ENCODE results near the gene UMAD1. TPM values are rescaled to one million over a fixed set of nuclear protein-coding genes. Genes with fewer than 3 reads are reported as not detected.

The UMAD1 gene
- total and polyA plus RNA-seq, 2 of the 13 experiments (the other 11 are each of a cell fraction or from before 2014, with no cell fraction given), result 16.8 to 17.6 TPM

DNA sequence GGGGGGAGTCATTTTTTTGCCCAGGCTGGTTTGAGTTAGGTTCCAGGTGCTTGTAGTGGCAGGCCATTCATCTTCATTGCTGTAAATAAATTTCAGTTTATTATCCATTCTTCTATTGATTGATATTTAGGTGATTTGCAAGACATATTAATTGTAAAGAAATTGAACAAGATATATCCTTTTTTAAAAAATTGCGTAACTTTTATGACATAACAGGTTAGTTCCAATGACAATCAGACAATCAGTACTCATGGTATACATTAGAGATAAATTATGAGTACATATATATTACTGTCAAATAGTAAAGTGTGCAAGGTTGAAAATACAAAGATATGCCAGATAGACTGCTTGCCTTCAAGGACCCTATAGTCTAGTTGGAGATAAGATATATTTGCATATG, 235.9 kb downstream of the UMAD1 start:
- TF ChIP-seq ZNF143 (CRISPR knock-in tag; IDR thresholded peaks at IDR 0.05) (no peak), MYC (CRISPR knock-in tag; IDR thresholded peaks at IDR 0.05; ENCODE audit: borderline replicate concordance) (no peak), ATF7-NPFF (CRISPR knock-in tag; IDR thresholded peaks at IDR 0.05; ENCODE audit: low read depth) (no peak), CEBPB (IDR thresholded peaks at IDR 0.05; ENCODE audit: borderline replicate concordance, low read depth, low read length) (peak; percentile 62; the same call in 1 of the 2 replicates)
- ChIA-PET POLR2A (no interaction called here), CTCF (ENCODE audit: low intra/inter-chr PET ratio, low total read pairs) (no interaction called here)
- Histone ChIP-seq H4K20me1 (ENCODE audit: insufficient read depth, low read length) (no peaks in the 10 kb centered on the region), H3K79me2 (ENCODE audit: insufficient read depth, low read length) (no peaks in the 10 kb centered on the region), H3K9me3 (ENCODE audit: low read length) (no peaks in the 10 kb centered on the region), H3K27ac (ENCODE audit: extremely low read length, insufficient read depth, low read length) (no peak overlapping the region), H3K4me3 (replicated peaks in 1 of 3; ENCODE audit: insufficient read depth in 1 of 3, low read depth in 2 of 3, low read length in 3 of 3) (no peak overlapping the region), H3K9ac (ENCODE audit: insufficient read depth, low read depth, low read length) (no peak overlapping the region), H3K4me1 (ENCODE audit: insufficient read depth, low read length) (no peaks in the 10 kb centered on the region), H3K36me3 (replicated peaks in 1 of 2; ENCODE audit: control insufficient read depth in 1 of 2, insufficient read depth in 2 of 2, low read length in 2 of 2) (no peaks in the 10 kb centered on the region), H3K4me2 (ENCODE audit: low read depth, low read length) (no peak overlapping the region), H3K27me3 (ENCODE audit: control insufficient read depth in 1 of 2, insufficient read depth in 2 of 2, low read length in 2 of 2) (no peaks in the 10 kb centered on the region), H2AFZ (ENCODE audit: low read length) (no peak overlapping the region)
- ATAC-seq (no peak), FAIRE-seq (no peak), DNase-seq (ENCODE audit: low spot score) (no peak)
- in situ Hi-C loops (cut with HindIII; ENCODE audit: extremely low pct_ligation_motif_present, low pct_unique_long_range_greater_than_20kb), result no loop called here
- no TSS peak for BruUV-seq (replicated peaks)
- intact Hi-C loops (cut with micrococcal nuclease; ENCODE audit: unreplicated experiment), result no loop called here
- WGBS (ENCODE audit: low lambda C conversion rate), result 98% methylated on average over 1 of the region's 1 CpG

DNA sequence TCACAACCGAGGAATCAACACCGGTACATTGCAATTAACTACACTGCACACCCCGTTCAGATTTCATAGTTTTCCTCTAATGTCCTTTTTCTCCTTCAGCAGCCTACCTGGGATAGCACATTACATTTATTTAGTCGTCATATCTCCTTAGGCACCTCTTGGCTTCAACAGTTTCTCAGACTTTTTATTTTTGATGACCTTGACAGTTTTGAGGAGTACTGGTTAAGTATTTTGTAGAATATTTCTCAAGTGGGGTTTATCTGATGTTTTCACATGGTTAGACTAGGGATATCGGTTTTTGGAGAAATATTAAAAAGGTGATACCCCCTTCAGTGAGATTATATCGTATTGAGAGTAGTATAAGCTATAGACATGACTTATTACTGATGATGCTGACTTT, 241.0 kb downstream of the UMAD1 start:
- Histone ChIP-seq H3K79me2 (ENCODE audit: insufficient read depth, low read length) (no peaks in the 10 kb centered on the region), H3K4me3 (replicated peaks in 1 of 3; ENCODE audit: insufficient read depth in 1 of 3, low read depth in 2 of 3, low read length in 3 of 3) (no peak overlapping the region), H3K9me3 (ENCODE audit: low read length) (no peaks in the 10 kb centered on the region), H3K4me1 (ENCODE audit: insufficient read depth, low read length) (no peaks in the 10 kb centered on the region), H3K4me2 (ENCODE audit: low read depth, low read length) (no peak overlapping the region), H4K20me1 (ENCODE audit: insufficient read depth, low read length) (no peaks in the 10 kb centered on the region), H3K27ac (ENCODE audit: extremely low read length, insufficient read depth, low read length) (no peak overlapping the region), H2AFZ (ENCODE audit: low read length) (no peak overlapping the region), H3K9ac (ENCODE audit: insufficient read depth, low read depth, low read length) (no peak overlapping the region), H3K27me3 (ENCODE audit: control insufficient read depth in 1 of 2, insufficient read depth in 2 of 2, low read length in 2 of 2) (no peaks in the 10 kb centered on the region; a peak in 1 of 5 replicates), H3K36me3 (replicated peaks in 1 of 2; ENCODE audit: control insufficient read depth in 1 of 2, insufficient read depth in 2 of 2, low read length in 2 of 2) (no peaks in the 10 kb centered on the region)
- ChIA-PET POLR2A (no interaction called here), CTCF (ENCODE audit: low intra/inter-chr PET ratio, low total read pairs) (no interaction called here)
- BruUV-seq (replicated peaks), result no TSS peak
- FAIRE-seq (no peak), DNase-seq (ENCODE audit: low spot score) (no peak), ATAC-seq (no peak)
- in situ Hi-C loops (cut with HindIII; ENCODE audit: extremely low pct_ligation_motif_present, low pct_unique_long_range_greater_than_20kb) (no loop called here), intact Hi-C loops (cut with micrococcal nuclease; ENCODE audit: unreplicated experiment) (no loop called here)
- 94% methylated on average over 6 of the region's 6 CpGs for WGBS (ENCODE audit: low lambda C conversion rate)
- TF ChIP-seq ZNF7 (CRISPR knock-in tag; IDR thresholded peaks at IDR 0.05) (no peak), ZMYM2 (CRISPR knock-in tag; IDR thresholded peaks at IDR 0.05) (no peak), ZNF546 (CRISPR knock-in tag; conservative IDR thresholded peaks at IDR 0.05) (no peak), MAFF (IDR thresholded peaks at IDR 0.05; ENCODE audit: low read depth, low read length) (peak; percentile 72), FOXP1 (IDR thresholded peaks at IDR 0.05) (no peak), FOXP1 (CRISPR knock-in tag; IDR thresholded peaks at IDR 0.05) (no peak), MAFK (conservative IDR thresholded peaks at IDR 0.05 in 1 of 2, IDR thresholded peaks at IDR 0.05 in 1 of 2; ENCODE audit: low read length in 2 of 2) (peak; percentile 79 to 89), NONO (IDR thresholded peaks at IDR 0.05) (no peak), NONO (CRISPR knock-in tag; conservative IDR thresholded peaks at IDR 0.05) (no peak)
- TF ChIP-seq, protein P1, sequence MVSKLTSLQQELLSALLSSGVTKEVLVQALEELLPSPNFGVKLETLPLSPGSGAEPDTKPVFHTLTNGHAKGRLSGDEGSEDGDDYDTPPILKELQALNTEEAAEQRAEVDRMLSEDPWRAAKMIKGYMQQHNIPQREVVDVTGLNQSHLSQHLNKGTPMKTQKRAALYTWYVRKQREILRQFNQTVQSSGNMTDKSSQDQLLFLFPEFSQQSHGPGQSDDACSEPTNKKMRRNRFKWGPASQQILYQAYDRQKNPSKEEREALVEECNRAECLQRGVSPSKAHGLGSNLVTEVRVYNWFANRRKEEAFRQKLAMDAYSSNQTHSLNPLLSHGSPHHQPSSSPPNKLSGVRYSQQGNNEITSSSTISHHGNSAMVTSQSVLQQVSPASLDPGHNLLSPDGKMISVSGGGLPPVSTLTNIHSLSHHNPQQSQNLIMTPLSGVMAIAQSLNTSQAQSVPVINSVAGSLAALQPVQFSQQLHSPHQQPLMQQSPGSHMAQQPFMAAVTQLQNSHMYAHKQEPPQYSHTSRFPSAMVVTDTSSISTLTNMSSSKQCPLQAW (CRISPR knock-in tag; IDR thresholded peaks at IDR 0.05), result no peak
- TF ChIP-seq, protein P2, sequence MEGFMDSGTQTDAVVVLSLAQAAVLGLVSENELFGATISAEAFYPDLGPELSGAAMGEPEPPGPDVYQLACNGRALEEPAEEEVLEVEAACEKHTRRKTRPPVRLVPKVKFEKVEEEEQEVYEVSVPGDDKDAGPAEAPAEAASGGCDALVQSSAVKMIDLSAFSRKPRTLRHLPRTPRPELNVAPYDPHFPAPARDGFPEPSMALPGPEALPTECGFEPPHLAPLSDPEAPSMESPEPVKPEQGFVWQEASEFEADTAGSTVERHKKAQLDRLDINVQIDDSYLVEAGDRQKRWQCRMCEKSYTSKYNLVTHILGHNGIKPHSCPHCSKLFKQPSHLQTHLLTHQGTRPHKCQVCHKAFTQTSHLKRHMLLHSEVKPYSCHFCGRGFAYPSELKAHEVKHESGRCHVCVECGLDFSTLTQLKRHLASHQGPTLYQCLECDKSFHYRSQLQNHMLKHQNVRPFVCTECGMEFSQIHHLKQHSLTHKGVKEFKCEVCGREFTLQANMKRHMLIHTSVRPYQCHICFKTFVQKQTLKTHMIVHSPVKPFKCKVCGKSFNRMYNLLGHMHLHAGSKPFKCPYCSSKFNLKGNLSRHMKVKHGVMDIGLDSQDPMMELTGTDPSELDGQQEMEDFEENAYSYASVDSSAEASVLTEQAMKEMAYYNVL (CRISPR knock-in tag; IDR thresholded peaks at IDR 0.05; ENCODE audit: borderline replicate concordance), result no peak
